CD4-positive, CD25-positive, alpha-beta regulatory T cell (primary cell): ENCODE measurements around the gene ABCA4. TPM values are rescaled to one million over a fixed set of nuclear protein-coding genes. Genes with fewer than 3 reads are reported as not detected.

ENCODE experiments used
- ATAC-seq, 2 donors: fragments of 150-1000 bp; cut with Tn5 transposase; one replicate each; pipeline ENCODE4 v1.10.0; 2021; ENCODE audit warnings: low read depth in 2 of 2, moderate number of reproducible peaks in 2 of 2, moderate library complexity in 1 of 2
- DNase-seq, 3 donors: peaks; one replicate each; pipeline versions ENCODE4 v3.0.0 to v3.0.0-alpha.2; 2012 to 2022; ENCODE audit warnings: mixed read lengths in 1 of 3
- H3K27ac ChIP-seq: one replicate; pipeline ENCODE4 v1.7.0; 2013; ENCODE audit warnings: mild to moderate bottlenecking, low read length; ENCODE audit not compliant: insufficient read depth, poor library complexity, severe bottlenecking
- H3K27me3 ChIP-seq: one replicate; pipeline ENCODE4 v1.7.0; 2013; ENCODE audit warnings: low read length; ENCODE audit not compliant: control insufficient read depth, insufficient read depth
- H3K36me3 ChIP-seq: one replicate; pipeline ENCODE4 v1.7.0; 2013; ENCODE audit warnings: mild to moderate bottlenecking, low read length, moderate library complexity; ENCODE audit not compliant: control insufficient read depth, insufficient read depth
- H3K4me1 ChIP-seq: 2 replicates; pipeline ENCODE4 v1.7.0; 2013; ENCODE audit warnings: mild to moderate bottlenecking, low read length; ENCODE audit not compliant: insufficient read depth, control insufficient read depth, poor library complexity, severe bottlenecking
- H3K4me3 ChIP-seq: one replicate; pipeline ENCODE4 v1.7.0; 2013; ENCODE audit warnings: low read depth, mild to moderate bottlenecking, low read length, moderate library complexity
- H3K9me3 ChIP-seq, 2 experiments: 1 replicate in 1 of 2; 2 replicates in 1 of 2; pipeline ENCODE4 v1.7.0; 2013; ENCODE audit warnings: low read length in 2 of 2, mild to moderate bottlenecking in 1 of 2, moderate library complexity in 1 of 2; ENCODE audit not compliant: control insufficient read depth in 2 of 2
- H3K27ac Mint-ChIP-seq, 3 donors: one replicate each; pipeline ENCODE4 v1.8.0; 2020 to 2022; ENCODE audit warnings: mild to moderate bottlenecking in 3 of 3, mixed read lengths in 3 of 3, moderate library complexity in 2 of 3
- H3K27me3 Mint-ChIP-seq: one replicate; pipeline ENCODE4 v1.8.0; 2022; ENCODE audit warnings: mild to moderate bottlenecking, mixed read lengths
- H3K36me3 Mint-ChIP-seq: one replicate; pipeline ENCODE4 v1.8.0; 2020; ENCODE audit warnings: mixed read lengths
- H3K4me1 Mint-ChIP-seq, 4 donors: one replicate each; pipeline ENCODE4 v1.8.0; 2020 to 2022; ENCODE audit warnings: mixed read lengths in 4 of 4, mild to moderate bottlenecking in 1 of 4
- H3K4me3 Mint-ChIP-seq, 4 donors: one replicate each; pipeline ENCODE4 v1.8.0; 2020 to 2022; ENCODE audit warnings: mild to moderate bottlenecking in 4 of 4, mixed read lengths in 4 of 4, moderate library complexity in 3 of 4
- H3K9me3 Mint-ChIP-seq, 7 donors: one replicate each; pipeline ENCODE4 v1.8.0; 2020 to 2022; ENCODE audit warnings: mixed read lengths in 7 of 7, mild to moderate bottlenecking in 3 of 7, moderate library complexity in 2 of 7
- polyA plus RNA-seq, 4 donors: library from polyadenylated mRNA; unstranded; fragments of 300-500 nt; fragmentation: Illumina TruSeq; gene quantifications; one replicate each; pipeline ENCODE4 v1.2.3, GENCODE V29; 2021
- total RNA-seq: library from RNA; stranded (reverse); gene quantifications from one replicate; pipeline ENCODE4 v1.2.3, GENCODE V29; 2022

The ABCA4 gene
- total and polyA plus RNA-seq, 5 donors from 2014 or later = not detected

DNA sequence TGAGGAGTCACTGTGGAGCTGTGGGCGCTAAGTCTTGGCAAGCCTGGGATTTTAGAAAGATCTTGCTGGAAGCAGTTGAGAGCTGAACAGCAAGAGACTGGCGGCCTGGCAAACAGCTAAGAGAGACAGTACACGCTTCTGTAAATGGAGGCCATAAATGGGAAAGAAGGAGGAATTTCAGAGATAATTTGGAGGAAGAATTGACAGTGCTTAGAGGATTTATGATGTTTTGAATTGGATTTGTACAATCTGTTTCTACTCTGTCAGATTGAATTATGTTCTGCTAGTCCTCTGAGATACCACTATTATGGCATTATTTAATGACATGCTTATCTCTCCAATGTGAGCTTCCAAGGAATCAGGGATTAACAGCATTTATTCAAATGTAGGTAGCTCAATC is 50.1 kb downstream of the ABCA4 start:
- H3K4me1 Mint-ChIP-seq = peaks cover 0 to 2% (median 0%) of the 10 kb centered on the region in 4 donors
- H3K27me3 Mint-ChIP-seq = peaks cover 12% of the 10 kb centered on the region
- Histone ChIP-seq H3K36me3 (no peaks in the 10 kb centered on the region), H3K4me3 (no peak overlapping the region), H3K27ac (no peak overlapping the region), H3K27me3 (peaks cover 3% of the 10 kb centered on the region), H3K4me1 (no peaks in the 10 kb centered on the region), H3K9me3 (no peaks in the 10 kb centered on the region)
- H3K4me3 Mint-ChIP-seq = no peak overlapping the region
- H3K9me3 Mint-ChIP-seq = no peaks in the 10 kb centered on the region
- no peak for ATAC-seq
- H3K27ac Mint-ChIP-seq = no peak overlapping the region
- H3K36me3 Mint-ChIP-seq = no peaks in the 10 kb centered on the region
- DNase-seq = no peak

DNA sequence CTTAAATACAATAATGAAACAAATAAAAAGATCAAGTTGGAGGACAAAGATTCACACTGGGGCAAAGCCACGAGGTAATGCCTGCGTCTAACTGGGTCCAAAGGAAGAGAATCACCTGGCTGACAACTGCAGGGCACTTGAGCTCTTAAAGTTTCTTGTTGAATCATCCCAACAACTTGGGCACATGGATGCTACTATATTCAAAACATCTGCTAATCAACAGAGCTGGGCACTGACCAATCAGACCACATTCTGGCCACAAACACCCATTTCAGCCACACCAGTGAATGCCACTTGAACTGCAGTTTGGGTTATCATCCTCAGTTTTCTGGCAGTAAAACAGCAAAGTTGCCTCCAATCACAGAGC is 51.0 kb downstream of the ABCA4 start:
- Histone ChIP-seq H3K27ac (no peak overlapping the region), H3K4me1 (no peaks in the 10 kb centered on the region), H3K9me3 (no peaks in the 10 kb centered on the region), H3K4me3 (no peak overlapping the region), H3K36me3 (no peaks in the 10 kb centered on the region), H3K27me3 (peaks cover 3% of the 10 kb centered on the region)
- H3K4me1 Mint-ChIP-seq = peaks cover 0 to 2% (median 0%) of the 10 kb centered on the region in 4 donors
- H3K27ac Mint-ChIP-seq = no peak overlapping the region
- H3K27me3 Mint-ChIP-seq = peaks cover 12% of the 10 kb centered on the region
- ATAC-seq (no peak), DNase-seq (no peak)
- no peaks in the 10 kb centered on the region for H3K9me3 Mint-ChIP-seq
- no peaks in the 10 kb centered on the region for H3K36me3 Mint-ChIP-seq
- H3K4me3 Mint-ChIP-seq = no peak overlapping the region

DNA sequence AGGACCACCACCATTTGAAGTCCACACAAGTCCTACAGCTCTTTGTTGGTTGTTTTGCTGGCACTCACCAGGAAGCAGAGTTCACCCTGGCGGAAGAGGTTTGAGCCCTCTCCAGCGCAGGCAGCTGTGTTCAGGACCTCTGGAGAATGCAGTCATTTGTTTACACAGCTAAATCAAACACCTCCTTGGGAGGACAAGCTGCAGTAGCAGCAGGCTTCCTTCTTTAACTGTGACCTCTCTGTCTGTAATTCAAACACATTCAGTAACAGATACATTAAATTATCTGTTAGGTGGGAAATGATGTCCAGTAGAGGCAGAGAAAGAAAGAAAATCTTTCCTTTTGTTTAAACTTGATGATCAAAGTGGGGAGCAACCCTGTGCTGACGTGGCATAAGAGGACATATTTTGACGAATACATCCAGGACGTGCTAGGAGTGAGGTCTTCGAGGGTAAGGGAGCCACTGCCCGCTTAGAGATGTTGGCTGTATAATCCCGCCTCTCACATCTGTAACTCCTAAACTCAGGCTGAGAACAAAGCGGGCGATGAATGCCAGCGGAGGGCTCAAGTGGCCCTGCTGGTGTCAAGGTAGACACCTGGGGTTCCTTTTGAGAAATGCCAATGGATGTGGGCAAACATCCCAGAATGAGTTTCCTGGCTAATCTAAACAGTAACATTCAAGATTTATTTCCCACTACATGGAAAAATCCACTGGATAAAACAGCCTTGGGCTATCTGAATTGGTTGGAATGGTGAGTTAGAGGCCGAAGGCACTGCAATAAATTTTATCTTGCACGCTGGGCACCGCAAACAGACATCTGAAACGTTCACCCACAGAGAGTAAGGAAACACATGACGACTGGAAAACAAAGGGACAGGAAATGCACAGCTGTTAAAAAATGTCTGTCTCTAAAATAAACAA is 51.7 kb downstream of the ABCA4 start:
- no peaks in the 10 kb centered on the region for H3K36me3 Mint-ChIP-seq
- Histone ChIP-seq H3K36me3 (no peaks in the 10 kb centered on the region), H3K9me3 (no peaks in the 10 kb centered on the region), H3K4me3 (no peak overlapping the region), H3K27ac (no peak overlapping the region), H3K27me3 (peaks cover 3% of the 10 kb centered on the region), H3K4me1 (no peaks in the 10 kb centered on the region)
- H3K4me1 Mint-ChIP-seq = peaks cover 0 to 2% (median 0%) of the 10 kb centered on the region in 4 donors
- peaks cover 12% of the 10 kb centered on the region for H3K27me3 Mint-ChIP-seq
- ATAC-seq (no peak), DNase-seq (no peak)
- no peak overlapping the region for H3K4me3 Mint-ChIP-seq
- H3K27ac Mint-ChIP-seq = peak overlapping the region in 1 of 3 donors; percentile 61
- H3K9me3 Mint-ChIP-seq = peaks cover 0 to under 1% (median 0%) of the 10 kb centered on the region in 7 donors

DNA sequence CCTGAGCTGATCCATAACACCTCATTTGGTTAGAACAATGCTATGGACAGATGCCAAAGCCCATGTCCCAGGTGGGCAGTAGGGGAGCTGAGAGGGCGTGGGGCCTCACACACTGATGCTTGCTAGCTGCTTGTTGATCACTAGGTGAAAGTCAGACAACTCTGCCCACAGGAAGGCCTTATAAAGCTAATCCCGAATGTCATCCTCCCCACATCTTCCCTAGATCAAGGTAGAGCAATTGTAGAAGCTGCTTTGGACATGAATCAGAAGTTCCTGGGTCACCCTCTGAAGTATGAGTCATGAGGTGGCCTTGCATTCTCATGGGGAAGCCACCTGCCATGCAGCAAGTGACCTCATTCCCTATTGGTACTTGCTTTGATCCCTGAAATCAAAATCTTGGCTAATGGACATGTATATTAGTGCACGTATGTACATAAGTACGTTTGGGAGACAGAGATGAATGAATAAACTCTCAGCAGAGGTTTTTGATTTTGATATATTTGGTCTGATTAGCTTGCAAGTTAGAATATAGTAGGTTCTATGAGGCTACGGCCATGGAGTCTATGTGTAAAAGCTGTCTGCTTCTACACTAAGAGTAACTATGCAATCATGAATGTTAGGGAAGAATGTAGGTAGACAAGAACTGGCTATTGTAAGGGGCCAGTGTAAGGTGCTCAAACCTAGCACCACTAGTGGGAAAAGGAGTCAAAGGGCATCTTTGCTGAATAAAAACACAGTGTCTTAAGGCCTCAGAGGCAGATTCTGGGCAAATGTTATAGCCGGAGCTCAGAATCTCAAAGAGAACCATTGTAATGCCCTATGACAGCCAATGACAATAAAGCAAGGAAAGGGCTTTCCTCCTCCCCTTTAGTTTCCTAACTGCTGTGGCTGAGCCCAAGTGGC is 52.6 kb downstream of the ABCA4 start:
- Mint-ChIP-seq H3K27me3 (peaks cover 16% of the 10 kb centered on the region), H3K9me3 (peaks cover 0 to 2% (median 0%) of the 10 kb centered on the region in 7 donors), H3K4me3 (no peak overlapping the region), H3K36me3 (no peaks in the 10 kb centered on the region), H3K4me1 (peaks cover 0 to 2% (median 0%) of the 10 kb centered on the region in 4 donors), H3K27ac (peak overlapping the region in 1 of 3 donors; percentile 61)
- H3K36me3 ChIP-seq = no peaks in the 10 kb centered on the region
- DNase-seq = no peak
- H3K4me3 ChIP-seq = no peak overlapping the region
- H3K27me3 ChIP-seq = peaks cover 3% of the 10 kb centered on the region
- H3K9me3 ChIP-seq = no peaks in the 10 kb centered on the region
- H3K27ac ChIP-seq = no peak overlapping the region
- H3K4me1 ChIP-seq = no peaks in the 10 kb centered on the region
- no peak for ATAC-seq

DNA sequence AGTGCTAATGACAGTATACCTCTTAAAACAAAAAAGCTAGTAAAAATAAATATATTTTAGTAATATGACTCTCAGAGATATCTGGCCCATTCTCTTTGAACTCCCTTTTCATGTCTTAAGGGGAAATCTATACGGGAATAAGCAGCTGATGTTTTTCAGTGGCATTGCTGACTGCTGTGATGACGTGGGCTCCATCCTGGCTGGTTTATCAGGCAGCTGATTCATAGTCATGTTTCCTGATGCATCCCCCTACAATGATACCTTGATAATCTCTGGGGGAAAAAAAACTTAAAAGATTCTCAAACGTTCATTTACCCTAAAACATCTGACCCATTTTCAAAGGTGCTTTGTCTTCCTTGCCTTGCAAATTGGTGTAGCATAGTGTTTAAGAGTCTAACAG is 53.8 kb downstream of the ABCA4 start:
- peaks cover 0 to 2% (median 0%) of the 10 kb centered on the region in 4 donors for H3K4me1 Mint-ChIP-seq
- ATAC-seq (no peak), DNase-seq (no peak)
- no peaks in the 10 kb centered on the region for H3K36me3 ChIP-seq
- peaks cover 3% of the 10 kb centered on the region for H3K27me3 ChIP-seq
- H3K27ac Mint-ChIP-seq = no peak overlapping the region
- H3K4me3 Mint-ChIP-seq = no peak overlapping the region
- no peak overlapping the region for H3K27ac ChIP-seq
- no peaks in the 10 kb centered on the region for H3K36me3 Mint-ChIP-seq
- H3K9me3 Mint-ChIP-seq = peaks cover 0 to 2% (median 0%) of the 10 kb centered on the region in 7 donors
- H3K27me3 Mint-ChIP-seq = peaks cover 21% of the 10 kb centered on the region
- no peak overlapping the region for H3K4me3 ChIP-seq
- no peaks in the 10 kb centered on the region for H3K4me1 ChIP-seq
- H3K9me3 ChIP-seq = no peaks in the 10 kb centered on the region

DNA sequence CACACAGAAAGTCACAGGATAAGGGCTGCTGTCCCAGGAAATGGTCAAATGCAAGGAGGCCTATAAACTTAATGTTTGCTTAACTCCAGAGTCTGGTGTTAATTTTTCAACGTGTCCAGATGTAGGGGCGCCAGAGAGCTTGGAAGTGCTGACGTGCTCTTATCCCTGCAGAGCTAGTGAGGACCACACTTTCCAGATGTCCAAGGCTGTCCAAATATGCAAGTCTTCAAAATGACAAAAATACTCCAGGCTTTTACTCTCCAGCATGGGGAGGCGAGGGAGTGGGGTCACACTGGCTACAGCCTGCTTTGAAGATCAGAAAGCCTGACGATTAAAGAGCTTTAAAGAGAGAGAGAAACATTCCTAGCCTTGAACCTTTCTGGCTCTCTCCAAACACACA is 57.6 kb downstream of the ABCA4 start:
- H3K9me3 Mint-ChIP-seq = peaks cover 0 to 2% (median 0%) of the 10 kb centered on the region in 7 donors
- H3K36me3 Mint-ChIP-seq = no peaks in the 10 kb centered on the region
- Histone ChIP-seq H3K36me3 (no peaks in the 10 kb centered on the region), H3K9me3 (no peaks in the 10 kb centered on the region), H3K27me3 (peaks cover 2% of the 10 kb centered on the region), H3K27ac (no peak overlapping the region), H3K4me1 (no peaks in the 10 kb centered on the region), H3K4me3 (no peak overlapping the region)
- H3K4me3 Mint-ChIP-seq = no peak overlapping the region
- H3K27ac Mint-ChIP-seq = no peak overlapping the region
- DNase-seq (no peak), ATAC-seq (no peak)
- H3K4me1 Mint-ChIP-seq = no peaks in the 10 kb centered on the region
- peaks cover 13% of the 10 kb centered on the region for H3K27me3 Mint-ChIP-seq

DNA sequence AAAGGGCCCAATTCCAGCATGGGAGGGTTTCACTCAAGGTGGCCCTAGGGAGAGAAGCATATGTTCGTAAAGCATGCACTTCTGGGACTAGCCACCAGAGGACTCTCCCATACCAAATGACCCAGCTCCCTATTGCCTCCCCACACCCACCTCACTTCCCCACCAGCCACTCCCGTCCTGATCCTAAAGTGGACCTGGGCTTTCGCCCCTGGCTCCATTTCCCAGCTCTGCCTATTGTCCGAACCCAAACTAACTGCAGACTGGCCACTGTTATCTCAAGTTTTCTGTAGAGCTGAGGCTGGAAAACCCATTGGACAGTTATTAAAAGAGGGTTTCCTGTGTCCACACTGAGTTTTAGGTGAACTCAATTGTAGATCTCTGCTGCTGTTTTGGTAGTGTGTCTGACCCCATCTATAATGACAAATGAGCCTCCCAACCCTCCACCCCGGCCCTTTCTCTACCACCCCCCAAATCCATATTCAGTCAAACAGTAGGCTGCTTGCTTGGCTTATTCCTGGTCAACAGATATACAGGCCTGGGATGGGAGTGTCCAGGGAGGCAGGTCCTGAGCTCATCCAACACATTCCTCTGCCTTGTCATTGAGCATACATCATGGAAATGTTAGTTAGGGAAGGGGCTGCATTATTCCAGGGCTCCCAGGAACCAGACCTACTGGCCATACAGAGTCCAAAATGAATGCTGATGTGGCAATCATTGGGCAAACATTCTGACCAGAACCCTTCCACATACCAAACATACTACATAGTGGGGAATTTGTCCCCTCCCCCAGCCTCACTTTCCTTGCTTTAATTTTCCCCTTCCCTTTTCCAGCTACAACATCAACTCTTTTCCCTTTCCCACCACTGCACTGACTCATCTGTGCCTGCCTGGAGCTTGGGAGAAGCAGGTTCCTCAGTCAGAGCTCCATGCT is 59.2 kb downstream of the ABCA4 start:
- H3K4me1 Mint-ChIP-seq = no peaks in the 10 kb centered on the region
- no peaks in the 10 kb centered on the region for H3K36me3 Mint-ChIP-seq
- no peak for ATAC-seq

More for the DNA sequence above, 59.2 kb downstream of the ABCA4 start:
- H3K27me3 Mint-ChIP-seq = peaks cover 13% of the 10 kb centered on the region
- no peak overlapping the region for H3K4me3 Mint-ChIP-seq
- Histone ChIP-seq H3K27ac (no peak overlapping the region), H3K27me3 (peaks cover 2% of the 10 kb centered on the region), H3K9me3 (no peaks in the 10 kb centered on the region), H3K4me1 (no peaks in the 10 kb centered on the region), H3K4me3 (no peak overlapping the region), H3K36me3 (no peaks in the 10 kb centered on the region)
- no peak overlapping the region for H3K27ac Mint-ChIP-seq
- DNase-seq = peak in 1 of 3 donors; percentile 38
- H3K9me3 Mint-ChIP-seq = peaks cover 0 to 2% (median 0%) of the 10 kb centered on the region in 7 donors
